GM12865 (cell line): Measurements from ENCODE around the gene ZNF784.

Source experiments
- DNase-seq: peaks from one replicate; pipeline ENCODE4 v3.0.0; 2010; ENCODE audit warnings: low read depth
- H3K4me3 ChIP-seq: 2 replicates; pipeline ENCODE4 v1.5.1; 2011; ENCODE audit warnings: mild to moderate bottlenecking, low read depth, low read length, control low read depth
- TF ChIP-seq, protein P1 (sequence below): IDR thresholded peaks from 2 replicates; pipeline ENCODE4 v1.5.1; 2011; ENCODE audit warnings: low read length, control low read depth, low read depth, inconsistent platforms; ENCODE audit not compliant: insufficient read depth; ENCODE audit errors: missing control alignments

ZNF784 gene

DNA sequence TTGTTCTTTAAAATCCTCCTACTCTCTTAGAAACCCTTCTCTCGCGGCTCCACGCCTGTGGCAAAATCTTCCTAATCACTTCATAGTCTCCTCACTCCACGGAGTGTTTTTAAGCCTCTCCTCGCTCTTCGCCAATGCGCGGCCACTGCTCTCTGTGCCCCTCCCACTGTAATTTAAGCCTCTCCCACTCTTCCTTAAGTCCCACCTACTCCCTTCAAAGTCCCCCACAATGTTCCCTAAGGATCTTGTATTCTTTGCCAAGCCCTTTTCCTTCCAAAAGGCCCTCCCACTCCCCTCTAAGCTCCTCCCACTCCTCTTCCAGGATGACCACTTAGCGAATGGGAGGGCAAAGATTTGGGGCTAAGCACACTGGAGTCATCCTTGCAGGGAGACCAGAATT lies 26.3 kb downstream of the ZNF784 start:
- TF ChIP-seq, protein P1, sequence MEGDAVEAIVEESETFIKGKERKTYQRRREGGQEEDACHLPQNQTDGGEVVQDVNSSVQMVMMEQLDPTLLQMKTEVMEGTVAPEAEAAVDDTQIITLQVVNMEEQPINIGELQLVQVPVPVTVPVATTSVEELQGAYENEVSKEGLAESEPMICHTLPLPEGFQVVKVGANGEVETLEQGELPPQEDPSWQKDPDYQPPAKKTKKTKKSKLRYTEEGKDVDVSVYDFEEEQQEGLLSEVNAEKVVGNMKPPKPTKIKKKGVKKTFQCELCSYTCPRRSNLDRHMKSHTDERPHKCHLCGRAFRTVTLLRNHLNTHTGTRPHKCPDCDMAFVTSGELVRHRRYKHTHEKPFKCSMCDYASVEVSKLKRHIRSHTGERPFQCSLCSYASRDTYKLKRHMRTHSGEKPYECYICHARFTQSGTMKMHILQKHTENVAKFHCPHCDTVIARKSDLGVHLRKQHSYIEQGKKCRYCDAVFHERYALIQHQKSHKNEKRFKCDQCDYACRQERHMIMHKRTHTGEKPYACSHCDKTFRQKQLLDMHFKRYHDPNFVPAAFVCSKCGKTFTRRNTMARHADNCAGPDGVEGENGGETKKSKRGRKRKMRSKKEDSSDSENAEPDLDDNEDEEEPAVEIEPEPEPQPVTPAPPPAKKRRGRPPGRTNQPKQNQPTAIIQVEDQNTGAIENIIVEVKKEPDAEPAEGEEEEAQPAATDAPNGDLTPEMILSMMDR = no peak
- DNase-seq = no peak

DNA sequence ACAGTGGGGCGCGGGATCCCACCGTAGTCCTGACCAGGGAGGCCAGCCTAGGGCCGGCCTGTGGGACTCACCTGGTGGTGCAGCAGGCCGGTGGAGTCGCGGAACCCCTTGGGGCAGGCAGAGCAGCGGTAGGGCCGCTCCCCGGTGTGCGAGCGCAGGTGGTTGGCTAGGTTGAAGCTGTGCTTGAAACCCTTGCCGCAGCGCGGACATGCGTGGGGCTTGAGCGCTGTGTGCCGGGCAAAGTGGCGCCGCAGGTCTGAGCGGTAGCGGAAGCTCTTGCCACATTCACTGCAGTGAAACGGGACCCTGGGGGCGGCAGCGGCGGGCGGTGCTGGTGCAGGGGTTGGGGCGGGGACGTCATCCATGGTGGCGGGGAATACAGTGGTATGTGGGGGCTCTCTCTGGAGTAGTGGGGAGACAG lies 26.9 kb downstream of the ZNF784 start:
- H3K4me3 ChIP-seq = no peak overlapping the region
- TF ChIP-seq, protein P1 = no peak
- no peak for DNase-seq

More for the DNA sequence above, 26.3 kb downstream of the ZNF784 start:
- H3K4me3 ChIP-seq = no peak overlapping the region

DNA sequence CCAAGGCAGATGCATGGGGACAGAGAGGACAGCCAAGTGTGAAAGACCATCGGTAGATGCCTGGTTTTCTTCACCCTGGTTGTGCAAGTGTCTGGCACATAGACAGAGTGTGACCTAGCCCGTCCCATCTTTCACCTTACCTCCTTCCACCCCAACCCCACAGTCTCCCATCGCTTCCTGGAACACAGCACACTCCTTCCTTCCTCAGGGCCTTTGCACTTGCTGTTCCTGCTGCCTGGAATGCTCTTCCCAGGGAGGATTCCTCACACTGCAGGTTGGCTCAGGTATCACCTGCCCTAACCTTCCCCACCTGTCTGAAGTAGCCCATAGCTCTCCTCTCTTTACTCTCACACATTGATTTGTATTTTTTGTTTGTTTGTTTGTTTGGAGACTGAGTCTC lies 28.1 kb downstream of the ZNF784 start:
- TF ChIP-seq, protein P1 = no peak
- no peak overlapping the region for H3K4me3 ChIP-seq
- no peak for DNase-seq

DNA sequence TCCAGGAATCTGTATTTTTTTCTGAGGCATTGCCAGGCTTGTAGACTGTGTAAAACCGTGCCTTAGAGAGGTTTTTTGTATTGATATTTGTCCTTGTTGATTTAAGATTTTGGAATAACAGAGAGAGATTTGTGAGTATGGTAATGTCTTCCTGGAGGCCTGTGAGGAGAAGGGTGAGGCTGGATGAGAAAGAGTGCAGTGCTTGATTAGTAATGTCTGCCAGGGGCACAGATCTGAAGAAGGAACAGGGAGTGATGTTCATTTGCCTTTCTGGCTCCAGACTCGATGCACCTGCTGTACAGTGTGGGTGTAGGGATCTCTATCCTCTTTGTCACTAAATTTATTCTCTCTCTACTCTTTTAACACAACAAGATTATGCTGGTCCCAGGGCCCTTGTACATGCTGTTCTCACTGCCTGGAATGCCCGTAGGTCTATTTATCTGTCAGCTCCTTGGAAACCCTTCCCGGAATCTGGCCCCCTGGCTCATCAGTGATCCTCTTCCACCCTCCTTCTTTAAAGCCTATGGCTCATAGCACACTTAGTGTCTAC lies 29.3 kb downstream of the ZNF784 start:
- no peak for DNase-seq
- H3K4me3 ChIP-seq = no peak overlapping the region
- TF ChIP-seq, protein P1 = no peak

- no peak for DNase-seq
- no peak overlapping the region for H3K4me3 ChIP-seq
- TF ChIP-seq, protein P1 = no peak
Measured at GRCh38 chr19:55593096-55593772, 31.1 kb downstream of the ZNF784 start.

- H3K4me3 ChIP-seq = no peak overlapping the region
- no peak for DNase-seq
- TF ChIP-seq, protein P1 = no peak
Measured at GRCh38 chr19:55592391-55593090, 31.8 kb downstream of the ZNF784 start.
